ENCODE measurements around the gene BMERB1.

DNA sequence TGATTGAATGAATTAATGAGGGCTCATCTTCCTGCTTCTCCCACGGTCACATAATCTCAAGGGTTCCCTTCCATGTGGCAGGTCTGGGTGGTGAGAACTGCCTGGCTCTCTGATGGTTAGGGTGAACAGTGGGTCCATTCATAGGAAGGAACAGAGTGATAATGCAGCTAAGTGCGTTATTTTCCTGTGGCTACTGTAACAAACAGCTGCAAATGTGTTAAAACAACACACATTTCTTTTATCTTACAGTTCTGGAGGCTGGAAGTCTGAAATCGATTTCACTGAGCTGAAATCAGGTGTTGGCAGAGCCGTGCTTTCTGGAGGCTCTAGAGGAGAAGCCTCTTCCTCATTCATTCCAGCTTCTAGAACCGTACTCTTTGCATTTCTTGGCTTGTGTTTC lies 95.3 kb downstream of the BMERB1 start:
- TF ChIP-seq, protein P1, sequence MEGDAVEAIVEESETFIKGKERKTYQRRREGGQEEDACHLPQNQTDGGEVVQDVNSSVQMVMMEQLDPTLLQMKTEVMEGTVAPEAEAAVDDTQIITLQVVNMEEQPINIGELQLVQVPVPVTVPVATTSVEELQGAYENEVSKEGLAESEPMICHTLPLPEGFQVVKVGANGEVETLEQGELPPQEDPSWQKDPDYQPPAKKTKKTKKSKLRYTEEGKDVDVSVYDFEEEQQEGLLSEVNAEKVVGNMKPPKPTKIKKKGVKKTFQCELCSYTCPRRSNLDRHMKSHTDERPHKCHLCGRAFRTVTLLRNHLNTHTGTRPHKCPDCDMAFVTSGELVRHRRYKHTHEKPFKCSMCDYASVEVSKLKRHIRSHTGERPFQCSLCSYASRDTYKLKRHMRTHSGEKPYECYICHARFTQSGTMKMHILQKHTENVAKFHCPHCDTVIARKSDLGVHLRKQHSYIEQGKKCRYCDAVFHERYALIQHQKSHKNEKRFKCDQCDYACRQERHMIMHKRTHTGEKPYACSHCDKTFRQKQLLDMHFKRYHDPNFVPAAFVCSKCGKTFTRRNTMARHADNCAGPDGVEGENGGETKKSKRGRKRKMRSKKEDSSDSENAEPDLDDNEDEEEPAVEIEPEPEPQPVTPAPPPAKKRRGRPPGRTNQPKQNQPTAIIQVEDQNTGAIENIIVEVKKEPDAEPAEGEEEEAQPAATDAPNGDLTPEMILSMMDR (IDR thresholded peaks at IDR 0.05; ENCODE audit: insufficient read depth, low read depth, low read length): no peak
- no peak for TF ChIP-seq EZH2 (IDR thresholded peaks at IDR 0.05; ENCODE audit: insufficient read depth, low read length)

All from astrocyte (in vitro differentiated cells and primary cell).